OCI-LY3 (cell line): ENCODE data around the gene RNF157.

Source experiments
- H2AFZ ChIP-seq: fragments of 200-600, 300-600 bp; shearing (Covaris generic); 2 replicates; pipeline ENCODE4 v1.6.0; 2014; ENCODE audit warnings: antibody characterized with exemption, low read depth, low read length
- H3K27ac ChIP-seq: fragments of 200-600, 300-600 bp; sonication (generic); 2 replicates; pipeline ENCODE4 v1.5.1; 2014; ENCODE audit warnings: mild to moderate bottlenecking, low read length, moderate library complexity, mixed read lengths
- H3K27me3 ChIP-seq: fragments of 200-600, 300-600 bp; sonication (generic); 2 replicates; pipeline ENCODE4 v1.6.1; 2014; ENCODE audit warnings: low read depth, low read length, mixed read lengths
- H3K36me3 ChIP-seq: fragments of 200-600, 300-600 bp; sonication (generic); replicated peaks from 2 replicates; pipeline ENCODE3; 2014; ENCODE audit warnings: low read depth, low read length, mixed read lengths
- H3K4me1 ChIP-seq: fragments of 300-600, 200-600 bp; sonication (generic); 2 replicates; pipeline ENCODE4 v1.6.1; 2014; ENCODE audit warnings: low read length, mixed read lengths
- H3K4me2 ChIP-seq: fragments of 200-600, 300-600 bp; sonication (generic); 2 replicates; pipeline ENCODE4 v1.6.1; 2014; ENCODE audit warnings: low read length, mixed read lengths
- H3K4me3 ChIP-seq: fragments of 300-600, 200-600 bp; sonication (generic); 2 replicates; pipeline ENCODE4 v1.5.1; 2014; ENCODE audit warnings: antibody characterized with exemption, mild to moderate bottlenecking, low read length, moderate library complexity
- H3K79me2 ChIP-seq: fragments of 300-600, 200-600 bp; shearing (Covaris generic); 2 replicates; pipeline ENCODE4 v1.6.1; 2014; ENCODE audit warnings: mild to moderate bottlenecking, low read length, mixed read lengths
- H3K9ac ChIP-seq: fragments of 300-600, 200-600 bp; shearing (Covaris generic); 2 replicates; pipeline ENCODE4 v1.6.0; 2014; ENCODE audit warnings: mild to moderate bottlenecking, low read length, moderate library complexity
- H3K9me3 ChIP-seq: fragments of 200-600, 300-600 bp; shearing (Covaris generic); 2 replicates; pipeline ENCODE4 v1.6.1; 2014; ENCODE audit warnings: low read length, mixed read lengths; ENCODE audit not compliant: insufficient read depth
- H4K20me1 ChIP-seq: fragments of 200-600, 300-600 bp; sonication (generic); 2 replicates; pipeline ENCODE4 v1.6.1; 2016; ENCODE audit warnings: low read length, mixed read lengths; ENCODE audit not compliant: insufficient read depth
- CTCF ChIP-seq: fragments of 200-600, 300-600 bp; sonication (generic); IDR thresholded peaks from 2 replicates; pipeline ENCODE4 v1.5.1; 2014; ENCODE audit warnings: antibody characterized with exemption, low read length, low read depth
- EZH2phosphoT487 ChIP-seq: fragments of 200-600 bp; shearing (Covaris generic); IDR thresholded peaks from 2 replicates; pipeline ENCODE4 v1.6.1; 2018; ENCODE audit warnings: antibody characterized with exemption, mixed run types, low read depth

RNF157 gene

GRCh38 chr17:76184290-76184689, 56.0 kb downstream of the RNF157 start:
- TF ChIP-seq CTCF (no peak), EZH2phosphoT487 (no peak)
- Histone ChIP-seq H3K9me3 (no peaks in the 10 kb centered on the region), H4K20me1 (no peaks in the 10 kb centered on the region), H3K27me3 (no peaks in the 10 kb centered on the region), H3K4me1 (peaks cover 66% of the 10 kb centered on the region), H3K4me3 (peak overlapping the region; percentile 67; the same call in 1 of the 2 replicates), H2AFZ (peak overlapping the region; percentile 69), H3K79me2 (no peaks in the 10 kb centered on the region), H3K4me2 (peak overlapping the region; percentile 71), H3K36me3 (no peaks in the 10 kb centered on the region), H3K27ac (peak overlapping the region; percentile 57; the same call in 1 of the 2 replicates), H3K9ac (no peak overlapping the region)

DNA sequence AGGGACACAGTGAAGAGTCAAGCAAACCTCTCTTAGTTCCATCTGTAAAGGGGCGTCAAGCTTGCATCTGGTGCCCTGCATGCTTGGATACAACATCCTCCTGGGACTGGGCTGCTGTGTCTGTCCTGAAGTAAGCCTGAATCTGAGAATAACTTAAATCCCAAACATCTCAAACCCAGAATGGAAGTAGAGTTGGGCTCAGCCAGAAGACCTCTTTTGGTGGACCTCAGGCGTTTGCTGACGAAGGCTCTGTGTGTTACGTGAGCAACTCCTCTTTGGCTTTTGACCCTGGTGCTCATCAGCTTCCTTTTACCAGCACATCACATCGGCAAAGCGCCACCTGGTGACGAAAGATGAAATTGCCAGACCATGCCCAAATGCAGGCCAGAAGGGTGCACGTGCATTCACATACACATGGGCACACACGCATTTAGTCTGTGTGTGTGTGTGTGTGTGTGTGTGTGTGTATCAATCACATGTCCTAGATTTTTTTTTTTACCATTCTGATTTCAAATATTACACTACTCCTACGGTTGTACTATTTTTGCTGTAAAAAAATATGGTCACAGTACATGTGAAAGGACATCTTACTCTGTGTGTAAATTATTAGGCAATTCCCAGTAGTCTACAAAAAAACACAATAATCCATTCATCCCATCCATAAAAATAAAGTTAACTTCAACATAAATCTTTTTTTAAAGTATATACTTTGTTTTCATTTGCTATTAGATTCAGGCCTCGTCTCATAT, 58.1 kb downstream of the RNF157 start:
- peak overlapping the region; percentile 71 for H3K4me2 ChIP-seq
- peak overlapping the region; percentile 32 for H3K4me3 ChIP-seq
- peaks cover 45% of the 10 kb centered on the region for H3K4me1 ChIP-seq
- peak overlapping the region; percentile 93 for H2AFZ ChIP-seq
- H3K27ac ChIP-seq = no peak overlapping the region
- 0 out of 2 replicates have a peak overlapping the region, but pooled peaks have one; percentile 4 for H3K9ac ChIP-seq
- no peaks in the 10 kb centered on the region for H4K20me1 ChIP-seq
- no peaks in the 10 kb centered on the region for H3K27me3 ChIP-seq
- H3K36me3 ChIP-seq = no peaks in the 10 kb centered on the region
- no peaks in the 10 kb centered on the region for H3K9me3 ChIP-seq
- TF ChIP-seq CTCF = peak; percentile 87
- no peak for TF ChIP-seq EZH2phosphoT487
- H3K79me2 ChIP-seq = no peaks in the 10 kb centered on the region

- Histone ChIP-seq H3K79me2 (no peaks in the 10 kb centered on the region), H3K9me3 (no peaks in the 10 kb centered on the region), H3K4me3 (no peak overlapping the region), H3K4me1 (peaks cover 24% of the 10 kb centered on the region), H3K4me2 (peak overlapping the region; percentile 9; the same call in 1 of the 2 replicates), H3K36me3 (no peaks in the 10 kb centered on the region), H3K9ac (no peak overlapping the region; the same call in 1 of the 2 replicates), H3K27me3 (no peaks in the 10 kb centered on the region), H3K27ac (no peak overlapping the region), H2AFZ (peak overlapping the region; percentile 79), H4K20me1 (no peaks in the 10 kb centered on the region)
- TF ChIP-seq EZH2phosphoT487 = no peak
- TF ChIP-seq CTCF = peak; percentile 23
Measured at GRCh38 chr17:76179496-76180467, 60.5 kb downstream of the RNF157 start.

- TF ChIP-seq CTCF = no peak
- TF ChIP-seq EZH2phosphoT487 = no peak
- H3K79me2 ChIP-seq = no peaks in the 10 kb centered on the region
- H3K4me2 ChIP-seq = no peak overlapping the region
- H3K27me3 ChIP-seq = no peaks in the 10 kb centered on the region
- no peaks in the 10 kb centered on the region for H4K20me1 ChIP-seq
- no peak overlapping the region for H3K4me3 ChIP-seq
- H3K27ac ChIP-seq = no peak overlapping the region
- peaks cover 16% of the 10 kb centered on the region for H3K4me1 ChIP-seq
- H3K9me3 ChIP-seq = no peaks in the 10 kb centered on the region
- no peak overlapping the region for H2AFZ ChIP-seq
- H3K36me3 ChIP-seq = no peaks in the 10 kb centered on the region
- H3K9ac ChIP-seq = no peak overlapping the region
Measured at GRCh38 chr17:76178124-76178523, 62.2 kb downstream of the RNF157 start.
